Stimulated activated CD8-positive, alpha-beta memory T cell treated with anti-CD3 and anti-CD28 coated beads, Interleukin-7, amount 100 ng/mL, for 24 hours (primary cell): ENCODE results near the gene NOX4.
"Not testable (repeated sequence)": the region's sequence is repeated elsewhere in the genome, so short reads cannot be mapped to it uniquely, and the experiment has no call there.

Experiments
- DNase-seq: peaks from one replicate; pipeline ENCODE4 v3.0.0-alpha.2; 2020; ENCODE audit warnings: low read depth

The NOX4 gene

GRCh38 chr11:89295023-89295422, 196.2 kb downstream of the NOX4 start:
- not testable (repeated sequence) for DNase-seq

- DNase-seq: no peak
Observed at GRCh38 chr11:89293965-89294679, 197.1 kb downstream of the NOX4 start.

- not testable (repeated sequence) for DNase-seq
Observed at GRCh38 chr11:89288004-89288403, 203.2 kb downstream of the NOX4 start.

GRCh38 chr11:89286601-89287000, 204.6 kb downstream of the NOX4 start:
- DNase-seq: not testable (repeated sequence)

GRCh38 chr11:89281032-89281677, 210.0 kb downstream of the NOX4 start:
- not testable (repeated sequence) for DNase-seq

- no peak for DNase-seq
Observed at GRCh38 chr11:89279176-89279575, 212.0 kb downstream of the NOX4 start.

GRCh38 chr11:89275966-89276365, 215.2 kb downstream of the NOX4 start:
- DNase-seq: no peak
